AG10803 (cell line): ENCODE results near the gene NPPC.

Experiments
- DNase-seq: peaks from one replicate; pipeline ENCODE4 v3.0.0; 2010; ENCODE audit warnings: low read depth
- H3K4me3 ChIP-seq: 2 replicates; pipeline ENCODE4 v1.5.1; 2011; ENCODE audit warnings: mild to moderate bottlenecking, low read length, control low read depth
- TF ChIP-seq, protein P1 (sequence below): conservative IDR thresholded peaks from 2 replicates; pipeline ENCODE4 v1.5.1; 2011; ENCODE audit warnings: mild to moderate bottlenecking, low read length, control low read depth, inconsistent platforms

The NPPC gene, protein sequence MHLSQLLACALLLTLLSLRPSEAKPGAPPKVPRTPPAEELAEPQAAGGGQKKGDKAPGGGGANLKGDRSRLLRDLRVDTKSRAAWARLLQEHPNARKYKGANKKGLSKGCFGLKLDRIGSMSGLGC

DNA sequence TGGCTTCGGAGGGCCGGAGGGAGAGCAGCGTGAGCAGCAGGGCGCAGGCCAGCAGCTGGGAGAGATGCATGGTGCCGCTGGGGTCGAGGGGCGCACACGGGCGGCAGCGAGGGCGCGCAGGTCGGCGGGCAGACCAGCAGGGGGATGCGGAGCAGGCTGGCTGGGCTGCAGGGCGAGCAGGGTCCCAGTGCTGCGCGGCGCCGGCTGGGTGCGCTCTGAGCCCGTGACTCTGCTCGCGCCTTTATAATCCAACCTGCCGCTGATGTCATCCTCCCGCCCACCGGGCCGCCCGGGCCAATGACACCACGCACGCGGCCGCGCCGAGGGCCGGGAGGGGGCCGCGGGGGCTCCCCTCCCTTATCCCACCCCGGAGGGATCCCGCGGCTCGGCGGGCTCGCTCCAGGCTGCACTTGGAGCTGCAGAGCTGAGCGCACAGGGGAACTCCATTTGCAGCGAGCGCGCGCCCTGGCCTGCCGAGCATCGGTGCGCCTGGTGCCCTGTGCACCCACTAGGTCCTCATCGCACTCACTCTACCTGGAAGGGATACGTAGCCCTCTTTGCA lies at the start of gene NPPC:
TSS of gene NPPC (minus strand) at position 217 of the 562 bp plus-strand sequence. CDS start at position 70, 147 bp downstream.
- peak; percentile 29 for DNase-seq
- H3K4me3 ChIP-seq = peak within 1 kb of the TSS; percentile 44
- TF ChIP-seq, protein P1, sequence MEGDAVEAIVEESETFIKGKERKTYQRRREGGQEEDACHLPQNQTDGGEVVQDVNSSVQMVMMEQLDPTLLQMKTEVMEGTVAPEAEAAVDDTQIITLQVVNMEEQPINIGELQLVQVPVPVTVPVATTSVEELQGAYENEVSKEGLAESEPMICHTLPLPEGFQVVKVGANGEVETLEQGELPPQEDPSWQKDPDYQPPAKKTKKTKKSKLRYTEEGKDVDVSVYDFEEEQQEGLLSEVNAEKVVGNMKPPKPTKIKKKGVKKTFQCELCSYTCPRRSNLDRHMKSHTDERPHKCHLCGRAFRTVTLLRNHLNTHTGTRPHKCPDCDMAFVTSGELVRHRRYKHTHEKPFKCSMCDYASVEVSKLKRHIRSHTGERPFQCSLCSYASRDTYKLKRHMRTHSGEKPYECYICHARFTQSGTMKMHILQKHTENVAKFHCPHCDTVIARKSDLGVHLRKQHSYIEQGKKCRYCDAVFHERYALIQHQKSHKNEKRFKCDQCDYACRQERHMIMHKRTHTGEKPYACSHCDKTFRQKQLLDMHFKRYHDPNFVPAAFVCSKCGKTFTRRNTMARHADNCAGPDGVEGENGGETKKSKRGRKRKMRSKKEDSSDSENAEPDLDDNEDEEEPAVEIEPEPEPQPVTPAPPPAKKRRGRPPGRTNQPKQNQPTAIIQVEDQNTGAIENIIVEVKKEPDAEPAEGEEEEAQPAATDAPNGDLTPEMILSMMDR = no peak

DNA sequence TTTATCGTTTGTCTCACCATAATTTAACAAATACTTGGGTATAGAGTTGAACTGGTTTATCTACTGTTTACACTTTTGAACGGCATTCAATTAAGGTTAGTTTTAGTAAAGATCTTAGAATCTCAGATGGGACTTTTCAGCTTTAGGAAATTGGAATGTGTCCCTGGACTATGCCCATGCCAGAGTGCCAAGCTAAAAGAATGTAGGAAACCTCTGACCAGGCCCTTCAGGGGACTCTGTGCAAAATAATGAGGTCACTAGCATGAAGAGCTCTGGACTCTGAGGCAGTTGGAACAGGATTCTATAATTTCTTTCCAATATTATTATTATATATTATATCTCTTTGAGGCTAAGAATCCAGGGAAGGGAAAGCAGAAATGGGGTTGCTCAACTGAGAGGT lies 48.8 kb upstream of the NPPC start:
- DNase-seq = no peak
- TF ChIP-seq, protein P1 = no peak
- no peak overlapping the region for H3K4me3 ChIP-seq

DNA sequence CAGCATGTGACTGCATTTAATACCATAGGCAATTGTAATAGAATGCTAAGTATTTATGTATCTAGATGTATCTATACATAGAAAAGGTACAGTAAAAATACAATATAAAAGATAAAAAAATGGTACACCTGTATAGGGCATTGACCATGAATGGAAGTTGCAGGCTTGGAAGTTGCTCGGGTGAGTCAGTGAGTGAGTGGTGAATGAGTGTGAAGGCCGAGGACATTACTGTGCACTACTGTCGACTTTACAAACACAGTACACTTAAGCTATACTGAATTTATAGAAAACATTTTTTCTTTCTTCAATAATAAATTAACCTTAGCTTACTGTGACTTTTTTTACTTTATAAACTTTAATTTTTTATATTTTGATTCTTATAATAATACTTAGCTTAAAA lies 44.3 kb upstream of the NPPC start:
- no peak for DNase-seq
- H3K4me3 ChIP-seq = no peak overlapping the region

DNA sequence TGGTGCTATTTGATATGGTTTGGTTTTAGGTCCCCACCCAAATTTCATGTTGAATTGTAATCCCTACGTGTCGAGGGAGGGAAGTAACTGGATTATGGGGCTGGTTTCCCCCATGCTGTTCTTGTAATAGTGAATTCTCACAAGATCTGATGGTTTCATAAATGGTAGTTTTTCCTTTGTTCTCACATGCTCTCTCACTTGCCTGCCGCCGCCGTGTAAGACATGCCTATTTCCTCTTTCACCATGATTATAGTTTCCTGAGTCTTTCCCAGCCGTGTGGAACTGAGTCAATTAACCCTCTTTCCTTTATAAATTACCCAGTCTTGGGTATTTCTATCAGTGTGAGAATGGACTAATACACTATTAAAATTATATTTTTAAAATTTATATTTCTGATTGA lies 42.6 kb upstream of the NPPC start:
- H3K4me3 ChIP-seq = no peak overlapping the region
- no peak for DNase-seq
- TF ChIP-seq, protein P1 = no peak

More for the DNA sequence above, 44.3 kb upstream of the NPPC start:
- TF ChIP-seq, protein P1 = no peak

DNA sequence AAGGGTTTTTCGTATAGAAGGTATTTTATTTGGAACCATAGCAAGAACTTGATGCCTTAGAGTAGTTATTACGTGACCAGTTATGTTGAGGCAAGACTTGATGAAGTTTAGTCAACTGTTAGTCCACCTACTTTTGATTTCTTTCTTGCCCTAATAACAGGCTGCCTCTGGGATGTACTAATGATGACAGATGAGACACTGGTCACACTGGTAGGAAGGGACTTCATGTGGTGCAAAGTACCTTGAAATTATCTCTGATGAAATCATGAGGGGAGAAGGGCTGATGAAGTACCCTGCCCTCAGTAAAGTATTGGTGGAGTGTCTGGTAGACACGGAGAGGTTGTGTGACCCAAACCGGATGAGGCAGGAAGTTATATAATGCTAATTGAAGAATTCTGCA lies 40.7 kb upstream of the NPPC start:
- no peak for DNase-seq
- TF ChIP-seq, protein P1 = no peak
- H3K4me3 ChIP-seq = no peak overlapping the region

DNA sequence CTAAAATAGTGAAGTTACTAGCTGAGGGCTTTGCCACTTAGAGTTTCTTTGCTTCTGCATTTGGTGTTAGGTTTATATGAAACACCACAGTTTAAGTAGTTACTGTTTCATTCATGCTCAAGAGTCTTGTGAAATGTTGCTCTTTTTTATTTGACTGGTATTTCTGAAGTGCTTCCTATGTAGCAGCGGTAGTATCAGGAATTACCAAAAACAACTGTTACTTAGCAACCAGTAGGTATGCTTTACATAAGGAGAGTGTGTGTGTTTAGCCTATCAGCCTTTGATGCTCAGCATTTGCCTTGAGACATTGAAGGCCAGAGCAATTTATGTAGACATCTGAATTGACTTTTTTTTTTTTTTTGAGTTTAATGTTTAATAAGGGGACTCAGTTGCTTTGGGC lies 38.9 kb upstream of the NPPC start:
- DNase-seq = no peak
- H3K4me3 ChIP-seq = no peak overlapping the region
- TF ChIP-seq, protein P1 = no peak
